ENCODE results near the gene SFXN5.

The SFXN5 gene

GRCh38 chr2:73043276-73043675 lies 28.2 kb downstream of the SFXN5 start:
- no peak for DNase-seq

GRCh38 chr2:73037947-73038585 lies 33.4 kb downstream of the SFXN5 start:
- DNase-seq = no peak

GRCh38 chr2:73036766-73037165 lies 34.7 kb downstream of the SFXN5 start:
- DNase-seq = no peak

GRCh38 chr2:73035899-73036711 lies 35.4 kb downstream of the SFXN5 start:
- DNase-seq = no peak

GRCh38 chr2:73034661-73035375 lies 36.7 kb downstream of the SFXN5 start:
- no peak for DNase-seq

- DNase-seq = no peak
These were observed 37.6 kb downstream of the SFXN5 start for GRCh38 chr2:73033766-73034381.

GRCh38 chr2:73033142-73033765 lies 38.3 kb downstream of the SFXN5 start:
- DNase-seq = no peak

- DNase-seq = no peak
These were observed 38.8 kb downstream of the SFXN5 start for GRCh38 chr2:73032702-73033097.

GRCh38 chr2:73031725-73032701 lies 39.5 kb downstream of the SFXN5 start:
- DNase-seq = no peak

GRCh38 chr2:73031095-73031678 lies 40.3 kb downstream of the SFXN5 start:
- DNase-seq = no peak

GRCh38 chr2:73028841-73029240 lies 42.7 kb downstream of the SFXN5 start:
- no peak for DNase-seq

- DNase-seq = no peak
These were observed 44.2 kb downstream of the SFXN5 start for GRCh38 chr2:73027340-73027739.

- DNase-seq = no peak
These were observed 48.0 kb downstream of the SFXN5 start for GRCh38 chr2:73023497-73023896.

GRCh38 chr2:73022024-73022568 lies 49.4 kb downstream of the SFXN5 start:
- no peak for DNase-seq

GRCh38 chr2:73021371-73022010 lies 50.0 kb downstream of the SFXN5 start:
- DNase-seq = no peak

GRCh38 chr2:73020657-73021370 lies 50.7 kb downstream of the SFXN5 start:
- no peak for DNase-seq

GRCh38 chr2:73020306-73020656 lies 51.2 kb downstream of the SFXN5 start:
- no peak for DNase-seq

- DNase-seq = no peak
These were observed 53.2 kb downstream of the SFXN5 start for GRCh38 chr2:73018188-73018825.

- no peak for DNase-seq
These were observed 57.6 kb downstream of the SFXN5 start for GRCh38 chr2:73013936-73014335.
